ENCODE measurements around the gene AK8.

AK8 gene

GRCh38 chr9:132846918-132847515, 31.1 kb downstream of the AK8 start:
- TF ChIP-seq CTCF (conservative IDR thresholded peaks at IDR 0.05; ENCODE audit: low read depth, low read length), result no peak
- no peak overlapping the region for H3K4me2 ChIP-seq
- no peak overlapping the region for H3K4me3 ChIP-seq (IDR thresholded peaks at IDR 0.05; ENCODE audit: insufficient read depth, low read depth, low read length)
- H4K20me1 ChIP-seq (ENCODE audit: insufficient read depth), result no peaks in the 10 kb centered on the region
- no peak overlapping the region for H3K27ac ChIP-seq
- H3K36me3 ChIP-seq (ENCODE audit: insufficient read depth), result no peaks in the 10 kb centered on the region
- H2AFZ ChIP-seq (ENCODE audit: low read depth), result no peak overlapping the region
- H3K27me3 ChIP-seq (ENCODE audit: insufficient read depth, low read depth), result peaks cover 5% of the 10 kb centered on the region; the same call in 1 of the 2 replicates
- H3K79me2 ChIP-seq (ENCODE audit: insufficient read depth, low read depth), result no peaks in the 10 kb centered on the region
- no peaks in the 10 kb centered on the region for H3K4me1 ChIP-seq (ENCODE audit: low read depth, poor library complexity, severe bottlenecking)
- no peak overlapping the region for H3K9ac ChIP-seq

DNA sequence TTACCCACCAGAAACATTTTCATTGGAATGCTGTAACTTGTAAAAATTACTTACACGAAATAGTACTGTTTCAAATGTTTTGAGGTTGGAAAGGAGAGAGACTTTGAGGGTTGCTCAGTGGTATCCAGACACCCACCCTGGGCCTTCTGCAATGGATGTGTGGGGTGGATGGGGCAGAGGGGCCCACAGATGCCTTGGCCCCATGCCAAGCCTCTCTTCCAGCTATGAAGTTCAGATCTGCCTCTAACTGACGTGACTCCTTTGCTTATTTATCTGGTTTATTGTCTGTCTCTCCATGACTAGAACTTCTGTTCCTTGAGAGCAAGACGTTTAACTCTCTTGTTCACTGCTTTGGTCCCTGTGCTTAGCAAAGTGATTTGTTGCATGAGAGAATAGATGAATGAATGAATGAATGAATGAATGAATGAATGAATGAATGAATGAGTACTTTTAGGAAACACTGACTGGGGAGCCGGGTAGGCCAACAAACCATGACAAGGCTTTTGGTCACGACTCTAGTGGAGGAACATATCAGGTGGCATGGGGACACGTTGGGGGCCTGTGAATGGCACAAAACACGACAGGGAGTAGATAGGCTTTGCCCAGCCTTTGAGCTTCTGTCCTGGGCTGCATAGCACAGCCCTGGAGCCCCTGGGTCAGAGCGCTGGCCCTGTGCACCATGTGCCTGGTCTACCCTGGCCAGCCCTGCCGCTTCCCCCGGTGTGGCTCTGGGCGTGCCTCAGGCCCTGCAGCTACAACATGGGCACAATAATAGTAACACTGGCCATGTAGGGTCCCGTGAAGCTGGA, 31.8 kb downstream of the AK8 start:
- no peak overlapping the region for H3K9ac ChIP-seq

GRCh38 chr9:132842124-132843044, 35.7 kb downstream of the AK8 start:
- Histone ChIP-seq H4K20me1 (ENCODE audit: insufficient read depth) (no peaks in the 10 kb centered on the region), H3K4me3 (IDR thresholded peaks at IDR 0.05; ENCODE audit: insufficient read depth, low read depth, low read length) (no peak overlapping the region), H3K27ac (no peak overlapping the region), H3K79me2 (ENCODE audit: insufficient read depth, low read depth) (no peaks in the 10 kb centered on the region), H2AFZ (ENCODE audit: low read depth) (no peak overlapping the region), H3K4me1 (ENCODE audit: low read depth, poor library complexity, severe bottlenecking) (no peaks in the 10 kb centered on the region), H3K27me3 (ENCODE audit: insufficient read depth, low read depth) (peaks cover 16% of the 10 kb centered on the region; the same call in 1 of the 2 replicates), H3K4me2 (no peak overlapping the region), H3K9ac (no peak overlapping the region), H3K36me3 (ENCODE audit: insufficient read depth) (no peaks in the 10 kb centered on the region)
- no peak for TF ChIP-seq CTCF (conservative IDR thresholded peaks at IDR 0.05; ENCODE audit: low read depth, low read length)

More for the DNA sequence above, 31.8 kb downstream of the AK8 start:
- no peaks in the 10 kb centered on the region for H3K36me3 ChIP-seq (ENCODE audit: insufficient read depth)
- H3K27ac ChIP-seq, result no peak overlapping the region
- H2AFZ ChIP-seq (ENCODE audit: low read depth), result no peak overlapping the region
- H3K4me1 ChIP-seq (ENCODE audit: low read depth, poor library complexity, severe bottlenecking), result no peaks in the 10 kb centered on the region
- TF ChIP-seq CTCF (conservative IDR thresholded peaks at IDR 0.05; ENCODE audit: low read depth, low read length), result no peak
- H3K79me2 ChIP-seq (ENCODE audit: insufficient read depth, low read depth), result no peaks in the 10 kb centered on the region
- no peaks in the 10 kb centered on the region for H4K20me1 ChIP-seq (ENCODE audit: insufficient read depth)
- H3K4me2 ChIP-seq, result no peak overlapping the region
- H3K4me3 ChIP-seq (IDR thresholded peaks at IDR 0.05; ENCODE audit: insufficient read depth, low read depth, low read length), result no peak overlapping the region
- H3K27me3 ChIP-seq (ENCODE audit: insufficient read depth, low read depth), result peaks cover 7% of the 10 kb centered on the region; the same call in 1 of the 2 replicates

GRCh38 chr9:132840980-132841379, 37.1 kb downstream of the AK8 start:
- Histone ChIP-seq H3K4me1 (ENCODE audit: low read depth, poor library complexity, severe bottlenecking) (no peaks in the 10 kb centered on the region), H3K27ac (no peak overlapping the region), H3K36me3 (ENCODE audit: insufficient read depth) (no peaks in the 10 kb centered on the region), H4K20me1 (ENCODE audit: insufficient read depth) (no peaks in the 10 kb centered on the region), H3K79me2 (ENCODE audit: insufficient read depth, low read depth) (no peaks in the 10 kb centered on the region), H3K27me3 (ENCODE audit: insufficient read depth, low read depth) (peaks cover 20% of the 10 kb centered on the region; the same call in 1 of the 2 replicates), H3K9ac (no peak overlapping the region), H3K4me3 (IDR thresholded peaks at IDR 0.05; ENCODE audit: insufficient read depth, low read depth, low read length) (no peak overlapping the region), H3K4me2 (no peak overlapping the region), H2AFZ (ENCODE audit: low read depth) (no peak overlapping the region)
- no peak for TF ChIP-seq CTCF (conservative IDR thresholded peaks at IDR 0.05; ENCODE audit: low read depth, low read length)
